Transverse colon (tissue), 4 donors: Measurements from ENCODE around the gene NKD1. TPM values are rescaled to one million over a fixed set of nuclear protein-coding genes. Genes with fewer than 3 reads are reported as not detected.
A peak's percentile ranks its signal among the peaks of the same experiment; 100 is the strongest.

Experiments
- DNase-seq: peaks from one replicate; pipeline ENCODE4 v3.0.0-alpha.2; 2019
- H3K27ac ChIP-seq, 4 donors: fragments of 200-600 bp; sonication (generic); 2 replicates each; pipeline ENCODE4 v1.5.1; 2016 to 2018; ENCODE audit warnings: inconsistent platforms in 4 of 4
- H3K27me3 ChIP-seq: fragments of 200-600 bp; sonication (generic); 2 replicates; pipeline ENCODE4 v1.5.1; 2017; ENCODE audit warnings: inconsistent platforms
- H3K36me3 ChIP-seq, 4 donors: fragments of 200-600 bp; sonication (generic); 2 replicates each; pipeline ENCODE4 v1.5.1; 2017 to 2019; ENCODE audit warnings: inconsistent platforms in 4 of 4
- H3K4me1 ChIP-seq, 4 donors: fragments of 200-600 bp; sonication (generic); 2 replicates each; pipeline ENCODE4 v1.5.1; 2017 to 2020; ENCODE audit warnings: inconsistent platforms in 4 of 4
- H3K4me3 ChIP-seq, 4 donors: fragments of 200-600 bp; sonication (generic); 1 replicate in 1 of 4; 2 replicates in 3 of 4; pipeline versions ENCODE4 v1.5.1 to v1.6.1; 2017 to 2019; ENCODE audit warnings: inconsistent platforms in 4 of 4
- H3K9me3 ChIP-seq, 2 donors: fragments of 200-600 bp; sonication (generic); 2 replicates each; pipeline ENCODE4 v1.5.1; 2017 to 2019; ENCODE audit warnings: inconsistent platforms in 2 of 2
- CTCF ChIP-seq, 5 experiments: fragments of 200-600 bp in 3 of 5; fragments of 450-650 bp in 2 of 5; sonication (generic) in 3 of 5; IDR thresholded peaks; 1 replicate in 2 of 5; 2 replicates in 3 of 5; pipeline ENCODE4 v1.5.1; 2016 to 2017; ENCODE audit warnings: antibody characterized with exemption in 5 of 5, inconsistent platforms in 3 of 5, mild to moderate bottlenecking in 2 of 5, moderate library complexity in 1 of 5
- EP300 ChIP-seq: sonication (generic); formaldehyde crosslinking; IDR thresholded peaks from one replicate; pipeline ENCODE4 v1.6.1; 2017; ENCODE audit warnings: antibody characterized with exemption, low read depth
- POLR2A ChIP-seq: fragments of 450-650 bp; IDR thresholded peaks from one replicate; pipeline ENCODE4 v1.6.1; 2016; ENCODE audit warnings: antibody characterized with exemption, mild to moderate bottlenecking, moderate library complexity
- POLR2AphosphoS5 ChIP-seq, 3 donors: sonication (generic); formaldehyde crosslinking; IDR thresholded peaks; one replicate each; pipeline ENCODE4 v1.6.1; 2016; ENCODE audit warnings: antibody characterized with exemption in 3 of 3
- WGBS, 2 donors: methylation state at CpG; one replicate each; pipeline ENCODE4 v1.1.5; 2018; ENCODE audit warnings: low coverage in 1 of 2; 5-methylcytosine and 5-hydroxymethylcytosine counted together
- in situ Hi-C, 4 donors: fragments of 200-750 bp; cut with MboI; loops; one replicate each; pipeline versions ENCODE4 v1.15.0 to v1.15.1; 2017; ENCODE audit warnings: low sequenced_read_pairs in 3 of 4, low pct_ligation_motif_present in 1 of 4, low pct_unique_long_range_greater_than_20kb in 1 of 4
- intact Hi-C: fragments of 100-400 bp; cut with DNase I; formaldehyde crosslinking; loops from one replicate; pipeline ENCODE4 v1.15.1; 2023; ENCODE audit warnings: low total_unique reads
- total RNA-seq, 4 donors: library from RNA; depleted of rRNA; stranded (reverse); fragments of >200 nt; gene quantifications; one replicate each; pipeline ENCODE4 v1.1.0, GENCODE V29; 2016

The NKD1 gene
- total RNA-seq, 4 donors from 2014 or later = 1.7 to 98.1 (median 2.5) TPM

GRCh38 chr16:50550035-50550434, 1.8 kb downstream of the NKD1 start:
- 73% methylated on average over 8 of the region's 8 CpGs; no CpG with 5 or more reads in 1 of the 2 donors for WGBS, 2 donors
- in situ Hi-C loops = no loop called here
- Histone ChIP-seq H3K9me3 (no peaks in the 10 kb centered on the region), H3K27me3 (peaks cover 30% of the 10 kb centered on the region), H3K36me3 (no peaks in the 10 kb centered on the region), H3K4me3 (peak overlapping the region in 1 of 4 donors; percentile 86), H3K27ac (peak overlapping the region in 3 of 4 donors; percentile 2 to 23 (median 9)), H3K4me1 (peaks cover 0 to 16% (median 3%) of the 10 kb centered on the region in 4 donors)
- no peak for DNase-seq
- intact Hi-C loops = no loop called here
- no peak for TF ChIP-seq POLR2A
- TF ChIP-seq EP300 = no peak
- TF ChIP-seq CTCF (IDR thresholded peaks at IDR 0.05) = no peak
- TF ChIP-seq POLR2AphosphoS5 (IDR thresholded peaks at IDR 0.05) = no peak

- in situ Hi-C loops (no loop called here), intact Hi-C loops (no loop called here)
- TF ChIP-seq POLR2A (no peak), POLR2AphosphoS5 (IDR thresholded peaks at IDR 0.05) (no peak), CTCF (IDR thresholded peaks at IDR 0.05) (no peak), EP300 (no peak)
- Histone ChIP-seq H3K27me3 (peaks cover 30% of the 10 kb centered on the region), H3K4me1 (peaks cover 0 to 16% (median 3%) of the 10 kb centered on the region in 4 donors), H3K27ac (no peak overlapping the region), H3K36me3 (no peaks in the 10 kb centered on the region), H3K4me3 (no peak overlapping the region), H3K9me3 (no peaks in the 10 kb centered on the region)
- DNase-seq = no peak
- WGBS, 2 donors = 70 to 72% methylated on average over 5 to 9 of the region's 9 CpGs
Measured at GRCh38 chr16:50550866-50551641, 2.9 kb downstream of the NKD1 start.

- Histone ChIP-seq H3K4me3 (no peak overlapping the region), H3K4me1 (peaks cover 0 to 9% (median 3%) of the 10 kb centered on the region in 4 donors), H3K27me3 (peaks cover 16% of the 10 kb centered on the region), H3K27ac (no peak overlapping the region), H3K36me3 (no peaks in the 10 kb centered on the region), H3K9me3 (no peaks in the 10 kb centered on the region)
- in situ Hi-C loops = no loop called here
- 79 to 84% methylated on average over 6 to 7 of the region's 7 CpGs for WGBS, 2 donors
- intact Hi-C loops = no loop called here
- DNase-seq = no peak
- TF ChIP-seq EP300 (no peak), POLR2AphosphoS5 (IDR thresholded peaks at IDR 0.05) (no peak), POLR2A (no peak), CTCF (IDR thresholded peaks at IDR 0.05) (no peak)
Measured at GRCh38 chr16:50552476-50553101, 4.4 kb downstream of the NKD1 start.

GRCh38 chr16:50553182-50553710, 5.0 kb downstream of the NKD1 start:
- peaks cover 15% of the 10 kb centered on the region for H3K27me3 ChIP-seq
- no peaks in the 10 kb centered on the region for H3K36me3 ChIP-seq
- peaks cover 0 to 7% (median 3%) of the 10 kb centered on the region in 4 donors for H3K4me1 ChIP-seq
- intact Hi-C loops (no loop called here), in situ Hi-C loops (no loop called here)
- H3K9me3 ChIP-seq = no peaks in the 10 kb centered on the region
- no peak overlapping the region for H3K4me3 ChIP-seq
- 61 to 72% methylated on average over 3 to 7 of the region's 7 CpGs for WGBS, 2 donors
- no peak overlapping the region for H3K27ac ChIP-seq
- TF ChIP-seq POLR2A (no peak), POLR2AphosphoS5 (IDR thresholded peaks at IDR 0.05) (no peak), EP300 (no peak), CTCF (IDR thresholded peaks at IDR 0.05) (no peak)
- DNase-seq = no peak
